GM19025 (cell line): ENCODE measurements around the gene UQCRQ.
"Not testable (repeated sequence)": the region's sequence is repeated elsewhere in the genome, so short reads cannot be mapped to it uniquely, and the experiment has no call there.

Experiments
- ATAC-seq: cut with Tn5 transposase; IDR thresholded peaks from one replicate; pipeline ENCODE4 v1.9.1; 2021; ENCODE audit warnings: mild to moderate bottlenecking, low read depth, moderate library complexity; ENCODE audit not compliant: unreplicated experiment

UQCRQ gene

DNA sequence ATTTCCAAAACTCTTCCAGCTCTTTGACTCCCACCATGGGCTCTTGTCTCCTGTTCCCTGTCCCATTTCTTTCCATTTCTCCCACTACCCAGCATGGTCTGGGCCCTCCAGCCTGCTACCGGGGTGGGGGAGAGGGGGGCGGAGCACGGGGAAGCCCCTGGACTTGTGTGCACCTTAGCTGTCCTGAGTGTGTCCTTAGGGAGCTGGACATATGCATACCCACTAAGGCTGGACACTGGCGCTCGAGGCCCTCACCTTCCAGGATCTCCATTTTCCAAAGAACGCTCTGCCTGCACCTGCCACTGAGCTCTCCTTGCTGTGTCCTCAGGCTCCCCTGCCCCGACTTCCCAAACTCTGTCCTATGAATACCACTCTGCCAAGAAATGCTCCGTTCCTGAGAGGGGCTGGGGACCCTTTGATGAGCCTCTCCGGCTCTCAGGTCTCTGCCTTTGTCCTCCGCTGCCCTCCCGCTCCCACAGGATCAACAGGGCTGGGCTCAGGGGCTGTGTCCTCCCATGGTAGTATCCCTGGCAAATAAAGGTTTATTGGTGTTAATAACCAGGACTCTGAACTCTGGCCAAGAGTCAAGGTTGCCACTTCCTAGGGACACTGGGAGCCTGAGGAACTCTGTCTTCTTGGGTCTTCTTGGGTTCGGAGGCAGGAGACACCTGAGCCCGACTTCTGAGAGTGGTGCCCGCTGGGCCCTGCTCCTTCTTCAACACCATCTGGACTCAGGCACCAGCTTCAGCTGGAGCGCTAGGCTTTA, 35.2 kb upstream of the UQCRQ start:
- no peak for ATAC-seq

DNA sequence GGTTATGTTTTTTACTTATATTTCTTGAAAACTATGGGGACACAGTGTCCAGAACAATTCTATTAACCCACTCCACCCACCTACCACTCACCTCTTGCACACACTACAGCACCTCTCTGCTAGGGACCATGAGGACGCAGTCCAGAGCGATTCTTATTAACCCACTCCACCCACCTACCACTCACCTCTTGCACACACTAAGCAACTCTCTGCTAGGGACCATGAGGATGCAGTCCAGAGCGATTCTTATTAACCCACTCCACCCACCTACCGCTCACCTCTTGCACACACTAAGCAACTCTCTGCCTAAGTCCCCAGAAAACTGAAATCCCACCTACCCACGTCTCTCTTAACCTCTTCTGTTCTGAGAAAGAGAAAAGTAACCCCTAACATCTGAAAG, 33.8 kb upstream of the UQCRQ start:
- ATAC-seq, result no peak

DNA sequence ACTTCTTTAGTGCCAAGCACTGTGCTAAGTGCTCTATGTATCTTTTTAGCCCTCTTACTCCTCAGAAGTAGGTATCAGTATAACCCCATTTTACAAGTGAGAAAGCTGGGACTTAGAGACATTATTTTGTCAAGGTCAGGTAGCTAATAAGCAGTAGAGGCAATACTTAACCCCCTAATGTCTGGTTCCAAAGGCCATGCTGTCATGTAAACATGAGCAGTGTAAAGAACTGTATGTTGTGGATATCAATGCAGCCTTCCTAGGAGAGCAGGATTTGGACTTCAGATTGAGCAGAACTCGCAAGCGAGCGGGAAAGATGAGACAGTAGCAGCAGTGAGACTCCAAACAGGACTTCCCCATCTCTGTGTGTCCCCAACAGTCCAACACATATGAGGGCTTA, 32.4 kb upstream of the UQCRQ start:
- no peak for ATAC-seq

DNA sequence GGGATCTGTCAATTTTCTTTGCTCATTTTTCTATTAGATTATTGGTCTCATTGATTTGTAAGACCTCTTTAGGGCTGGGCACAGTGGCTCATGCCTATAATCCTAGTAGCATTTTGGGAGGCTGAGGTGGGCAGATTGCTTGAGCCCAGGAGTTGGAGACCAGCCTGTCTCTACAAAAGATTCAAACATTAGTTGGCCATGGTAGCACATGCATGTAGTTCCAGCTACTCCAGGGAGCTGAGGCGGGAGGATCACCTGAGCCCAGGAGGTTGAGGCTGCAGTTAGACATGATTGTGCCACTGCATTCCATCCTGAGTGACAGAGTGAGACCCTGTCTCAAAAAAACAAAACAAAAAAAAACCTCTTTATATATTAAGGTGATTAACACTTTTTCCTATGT, 29.6 kb upstream of the UQCRQ start:
- no peak for ATAC-seq

DNA sequence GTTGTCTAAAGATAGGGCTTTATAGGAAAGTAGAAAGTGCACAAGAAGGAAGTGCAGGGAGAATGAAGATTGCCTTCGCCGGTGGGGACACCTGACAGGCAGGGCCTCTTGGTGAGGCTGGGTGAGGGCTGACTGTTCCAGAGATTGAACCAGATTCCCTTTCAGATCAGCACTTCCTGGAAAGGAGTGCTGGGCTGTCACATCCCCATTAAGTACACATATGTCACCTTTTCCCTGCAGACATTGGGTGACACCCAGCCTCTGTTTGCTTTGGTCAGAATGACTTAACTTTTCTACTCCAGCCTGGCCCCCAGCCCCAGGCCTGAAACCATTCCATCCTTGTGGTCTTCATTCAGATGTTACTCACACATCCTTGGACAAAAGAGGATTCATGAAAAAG, 28.6 kb upstream of the UQCRQ start:
- no peak for ATAC-seq

DNA sequence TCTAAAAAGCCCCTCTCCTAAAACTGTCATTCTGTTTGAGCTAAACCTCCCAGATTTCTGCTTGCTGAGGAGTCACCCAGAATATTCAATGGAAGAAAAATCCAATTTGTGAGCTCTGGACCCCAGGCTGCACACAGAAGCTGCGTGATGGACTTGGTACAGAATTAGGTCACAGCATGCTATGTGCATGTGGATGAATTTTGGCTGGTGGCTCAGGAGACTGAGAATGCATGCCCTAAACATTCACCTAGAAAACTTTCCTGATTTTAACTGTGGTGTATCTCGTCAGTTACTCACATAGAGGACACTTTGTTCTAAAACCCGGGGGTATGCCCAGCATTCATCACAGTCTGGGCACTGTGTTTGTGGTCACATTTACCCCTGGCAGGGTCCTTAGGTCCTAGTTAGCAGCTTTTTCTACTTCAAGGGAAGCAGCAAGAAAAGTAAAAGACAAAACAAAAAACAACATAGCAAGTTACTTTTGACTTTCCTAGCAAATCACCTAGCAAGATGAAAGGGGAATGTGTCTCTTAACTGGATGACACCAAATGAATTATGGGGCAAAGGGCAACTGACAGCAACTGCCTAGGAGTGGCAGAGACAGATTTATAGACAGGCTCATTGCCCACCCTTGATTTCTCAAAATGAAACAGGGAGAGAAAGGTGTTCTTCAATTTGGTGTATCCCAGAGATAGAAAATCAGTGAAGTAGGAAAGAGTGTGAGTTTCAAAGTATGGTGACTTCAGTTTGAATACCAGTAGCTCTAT, 27.7 kb upstream of the UQCRQ start:
- no peak for ATAC-seq

DNA sequence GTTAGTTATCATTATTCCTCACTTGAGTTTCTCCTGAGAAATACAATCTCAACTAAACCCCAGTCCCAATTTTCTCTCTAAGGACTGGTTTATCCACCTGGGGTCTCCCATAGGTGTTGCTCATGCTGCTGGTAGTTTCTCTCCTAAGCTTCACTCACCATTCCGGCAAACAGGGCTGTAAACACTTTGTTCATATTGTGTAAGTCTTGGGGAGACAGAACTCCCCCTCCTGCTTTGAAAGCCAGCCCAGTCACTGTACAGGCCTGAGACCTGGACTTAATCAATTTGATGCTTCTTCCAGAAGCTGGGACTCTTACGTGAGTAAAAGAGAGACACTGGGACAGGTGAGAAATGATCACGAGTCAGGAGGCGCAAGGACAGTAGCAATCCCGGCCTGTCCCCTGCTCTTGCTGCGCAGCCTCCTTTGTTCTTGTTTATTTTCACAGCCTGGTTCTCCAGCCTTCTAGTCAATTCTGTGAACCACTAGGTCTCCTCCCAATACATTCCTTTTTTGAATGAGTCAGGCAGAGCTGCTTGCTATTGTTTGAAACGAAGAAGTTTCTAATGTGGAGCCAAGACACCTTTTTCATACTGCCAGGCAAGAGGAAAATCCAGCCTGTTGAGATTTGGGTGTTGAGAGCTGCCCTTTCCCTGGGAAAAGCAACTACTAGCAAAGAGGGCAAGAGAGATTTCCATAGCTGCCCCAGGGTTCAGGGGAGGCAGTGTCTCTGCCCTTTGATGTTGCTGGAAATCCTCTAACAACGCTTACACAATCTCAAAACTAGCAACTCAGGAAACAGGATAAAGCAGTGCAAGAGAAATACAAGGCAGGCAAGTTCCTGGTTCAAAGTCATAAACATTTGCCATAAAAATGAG, 26.8 kb upstream of the UQCRQ start:
- no peak for ATAC-seq

DNA sequence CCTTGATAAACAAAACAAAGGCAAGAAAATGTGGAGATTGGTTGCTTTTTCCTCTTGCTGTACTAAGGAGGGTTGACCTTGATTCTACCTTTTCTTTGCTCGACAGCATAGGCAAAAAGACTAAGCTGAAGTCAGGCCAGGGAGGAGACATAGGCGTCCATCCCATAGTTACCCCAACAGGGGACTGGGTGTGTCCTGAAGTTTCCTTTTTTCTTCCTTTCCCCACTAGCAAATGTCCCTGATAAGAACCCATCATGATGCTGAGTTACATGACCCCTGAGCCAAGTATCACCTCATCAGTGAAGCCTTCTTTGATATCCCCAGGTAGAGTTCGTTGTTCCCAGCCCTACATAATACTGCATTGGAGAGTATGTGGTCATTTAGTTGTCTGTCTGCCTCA, 26.1 kb upstream of the UQCRQ start:
- ATAC-seq, result no peak

DNA sequence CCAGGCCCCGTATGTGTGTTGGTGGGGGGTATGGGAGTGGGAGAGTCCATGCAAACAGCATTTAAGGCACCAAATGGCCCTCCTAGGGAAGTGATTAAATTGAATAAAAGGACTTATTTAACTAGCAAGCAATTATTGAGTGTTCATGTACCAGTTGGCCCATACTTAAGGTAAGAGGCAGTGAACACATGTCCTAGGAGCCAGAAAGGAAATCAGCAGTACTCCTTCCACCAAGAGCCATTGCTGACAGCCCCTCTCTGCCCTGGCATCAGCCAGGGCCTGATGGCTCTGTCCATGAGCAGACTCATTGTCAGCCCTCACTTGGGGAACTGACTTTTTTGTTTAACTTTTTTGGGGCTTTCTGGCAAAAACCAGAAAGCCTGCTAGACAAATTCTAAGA, 25.5 kb upstream of the UQCRQ start:
- ATAC-seq, result no peak

DNA sequence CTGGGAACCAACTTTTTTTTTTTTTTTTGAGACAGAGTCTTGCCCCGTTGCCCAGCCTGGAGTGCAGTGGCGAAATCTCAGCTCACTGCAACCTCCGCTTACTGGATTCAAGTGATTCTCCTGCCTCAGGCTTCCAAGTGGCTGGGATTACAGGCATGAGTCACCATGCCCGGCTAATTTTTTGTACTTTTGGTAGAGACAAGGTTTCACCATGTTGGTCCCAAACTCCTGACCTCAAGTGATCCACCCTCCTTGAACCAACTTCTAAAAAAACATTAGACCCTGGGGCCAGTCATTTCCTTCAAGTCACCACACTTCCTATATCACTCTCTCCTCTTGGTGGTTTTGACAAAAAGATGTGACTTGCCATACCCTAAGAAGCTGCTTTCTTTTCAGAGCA, 25.1 kb upstream of the UQCRQ start:
- ATAC-seq, result no peak

DNA sequence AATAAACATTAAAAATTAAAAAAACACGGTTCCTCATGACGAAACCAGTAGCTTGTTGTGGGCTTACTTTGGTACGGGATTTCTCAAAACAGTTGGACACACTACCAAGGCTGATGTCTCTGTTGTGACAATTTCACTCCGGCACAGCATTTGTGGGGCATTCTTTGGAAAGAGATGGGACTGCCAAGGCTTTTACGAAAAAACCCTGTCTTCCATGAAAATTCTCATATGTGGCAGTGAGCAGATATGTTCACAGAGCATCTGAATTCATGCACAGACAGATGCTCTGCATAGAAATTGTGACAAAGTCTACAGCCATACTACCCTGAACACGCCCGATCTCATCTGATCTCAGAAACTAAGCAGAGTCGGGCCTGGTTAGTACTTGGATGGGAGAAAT, 18.2 kb upstream of the UQCRQ start:
- ATAC-seq, result no peak

DNA sequence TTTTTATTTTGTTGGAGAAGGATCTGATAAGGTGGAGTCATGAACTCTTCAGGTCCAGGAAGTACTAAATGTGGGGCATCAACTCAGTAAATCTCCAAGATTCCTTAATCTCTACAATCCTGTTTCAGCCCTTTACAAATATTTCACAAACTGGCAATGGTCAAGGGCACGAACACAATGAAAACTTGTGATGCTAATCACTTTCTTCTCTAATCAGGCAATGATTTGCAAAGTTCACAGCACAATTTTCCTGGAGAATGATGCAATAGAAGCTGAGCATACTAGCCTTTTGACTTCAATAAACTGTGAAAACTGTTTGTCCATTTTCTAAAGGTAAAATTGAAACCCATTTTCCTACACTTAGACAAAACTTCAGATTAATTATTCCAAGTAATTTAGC, 17.1 kb upstream of the UQCRQ start:
- ATAC-seq, result no peak

DNA sequence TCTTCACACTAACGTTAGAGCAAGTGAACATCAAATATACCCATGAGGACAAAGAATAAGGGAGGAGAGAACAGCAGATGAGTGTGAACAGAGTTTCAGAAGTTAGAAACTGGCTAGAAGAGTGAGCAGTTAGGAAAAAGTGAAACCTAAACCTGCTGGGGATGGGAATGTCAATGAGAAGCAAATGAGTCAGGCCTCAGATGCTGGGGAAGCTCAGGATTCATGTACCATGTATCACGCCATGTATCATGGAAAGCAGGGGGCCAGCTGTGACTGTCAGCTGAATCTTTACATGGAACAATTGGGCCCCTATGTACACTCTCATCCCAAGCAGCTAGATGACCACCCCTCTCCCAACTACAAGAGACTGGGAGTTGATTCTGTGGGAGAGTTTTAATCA, 16.4 kb upstream of the UQCRQ start:
- ATAC-seq, result no peak

DNA sequence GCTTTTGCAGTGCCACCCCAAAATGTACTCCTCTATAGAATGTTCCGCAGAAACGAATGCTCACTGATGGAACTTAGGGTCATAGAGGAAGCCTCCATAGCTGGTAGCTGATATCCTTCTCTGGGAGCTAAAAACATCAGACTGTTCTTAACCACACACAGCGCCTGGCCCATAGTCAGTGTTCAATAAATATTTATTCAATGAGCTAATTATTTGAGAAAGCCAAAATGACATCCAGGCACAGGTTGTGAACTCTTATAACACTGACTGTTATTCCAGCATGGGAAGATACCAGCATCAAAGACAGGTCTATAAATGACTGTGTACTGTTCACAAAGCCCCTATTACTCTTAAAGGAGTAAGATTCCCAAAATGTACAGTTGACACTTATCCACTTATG, 13.1 kb upstream of the UQCRQ start:
- no peak for ATAC-seq

DNA sequence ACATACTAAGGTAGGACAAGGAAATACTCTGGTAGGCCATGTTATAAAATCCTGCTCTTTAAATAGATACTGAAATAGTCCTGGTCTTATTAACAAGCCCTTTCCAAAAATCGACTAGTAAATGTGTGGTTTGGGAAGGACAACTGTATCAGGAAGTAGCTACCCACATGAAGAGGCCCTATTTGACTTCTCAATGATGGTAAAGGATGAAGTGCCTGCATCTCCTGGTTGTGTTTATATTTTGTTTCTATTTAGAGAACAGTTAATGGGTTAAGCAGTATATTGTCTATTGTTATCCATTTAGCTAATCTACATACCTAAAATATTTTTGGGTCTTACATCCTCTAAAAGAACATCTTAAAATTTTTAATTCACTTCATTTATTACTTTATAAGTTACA, 12.7 kb upstream of the UQCRQ start:
- no peak for ATAC-seq

DNA sequence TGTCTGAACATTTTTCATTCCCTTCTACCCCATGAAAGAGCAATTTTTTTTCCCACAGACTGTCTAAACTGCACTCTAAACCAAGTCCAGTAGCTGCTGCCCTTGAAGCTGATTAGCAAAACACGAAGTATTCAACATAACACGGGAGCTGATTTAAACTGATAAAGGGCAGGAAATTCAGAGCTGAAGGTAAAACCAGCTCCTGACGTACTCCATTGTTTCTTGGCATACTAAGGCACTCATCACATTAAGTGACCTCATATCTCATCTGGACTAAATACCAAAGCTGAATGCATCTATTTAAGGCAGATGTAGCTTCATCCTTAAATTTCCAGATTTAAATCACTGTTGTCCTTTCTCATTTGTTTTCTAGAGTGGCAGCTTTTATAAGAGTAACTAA, 12.1 kb upstream of the UQCRQ start:
- ATAC-seq, result no peak

DNA sequence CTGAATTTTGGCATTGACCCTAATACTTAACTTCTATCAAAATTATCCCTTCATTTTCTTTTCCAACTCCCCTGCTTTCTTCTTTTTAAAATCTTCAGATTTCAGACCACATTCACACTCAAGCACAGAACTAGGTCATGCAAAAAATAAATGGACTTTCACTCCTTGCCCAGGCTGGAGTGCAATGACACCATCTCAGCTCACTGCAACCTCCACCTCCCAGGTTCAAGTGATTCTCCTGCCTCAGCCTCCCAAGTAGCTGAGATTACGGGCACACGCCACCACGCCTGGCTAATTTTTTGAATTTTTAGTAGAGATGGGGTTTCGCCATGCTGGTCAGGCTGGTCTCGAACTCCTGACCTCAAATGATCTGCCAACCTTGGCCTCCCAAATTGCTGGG, 11.4 kb upstream of the UQCRQ start:
- not testable (repeated sequence) for ATAC-seq

DNA sequence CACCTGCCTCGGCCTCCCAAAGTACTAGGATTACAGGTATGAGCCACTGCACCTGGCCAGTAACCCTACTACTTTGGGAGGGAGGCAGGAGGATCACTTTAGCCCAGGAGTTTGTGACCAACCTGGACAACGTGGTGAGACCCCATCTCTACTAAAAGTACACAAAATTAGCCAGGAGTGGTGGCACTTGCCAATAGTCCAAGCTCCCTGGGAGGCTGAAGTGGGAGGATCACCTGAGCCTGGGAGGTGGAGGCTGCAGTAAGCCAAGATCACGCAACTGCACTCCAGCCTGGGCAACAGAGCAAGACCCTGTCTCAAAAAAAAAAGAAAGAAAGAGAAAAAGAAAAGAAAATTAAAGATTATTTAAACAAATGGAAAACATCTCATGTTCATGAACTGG, 10.4 kb upstream of the UQCRQ start:
- ATAC-seq, result no peak

DNA sequence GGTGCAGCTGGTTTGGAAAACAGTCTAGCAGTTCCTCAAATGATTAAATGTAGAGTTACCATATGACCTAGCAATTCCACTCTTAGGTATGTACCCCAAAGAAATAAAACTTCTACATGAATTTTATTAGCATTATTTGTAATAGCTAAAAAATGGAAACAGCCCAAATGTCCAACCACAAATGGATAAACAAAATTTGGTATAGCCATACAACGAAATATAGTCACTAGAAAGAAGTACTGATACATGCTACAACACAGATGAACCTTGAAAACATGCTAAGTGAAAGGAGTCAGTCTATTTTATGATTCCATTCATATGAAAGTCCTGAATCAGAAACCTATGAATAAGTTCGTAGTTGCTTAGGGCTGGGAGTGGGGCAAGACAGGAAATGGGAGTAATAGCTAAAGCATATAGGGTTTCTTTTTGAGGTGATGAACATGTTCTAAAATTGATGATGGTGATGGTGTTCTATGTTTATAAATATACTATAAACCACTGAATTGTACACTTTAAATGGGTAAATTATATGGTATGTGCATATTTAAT, 6.5 kb upstream of the UQCRQ start:
- no peak for ATAC-seq

DNA sequence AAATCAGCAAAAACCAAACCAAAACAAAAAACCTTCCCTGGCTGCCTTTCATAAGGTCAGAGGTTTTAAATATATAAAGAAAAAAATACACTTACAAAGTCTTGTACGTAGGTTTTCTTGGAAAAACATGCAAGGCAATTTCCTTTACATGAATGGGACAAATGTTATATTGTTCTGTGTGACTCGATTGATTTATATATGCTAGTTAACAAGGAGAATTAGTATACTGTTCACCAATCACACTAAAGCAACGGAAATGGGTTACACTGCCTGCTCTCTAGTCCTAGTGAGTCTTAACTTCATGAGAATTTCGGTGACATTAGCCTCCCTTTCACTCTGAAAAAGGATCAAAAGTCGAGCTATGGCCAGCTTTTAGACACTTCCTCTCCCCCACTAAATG, 5.7 kb upstream of the UQCRQ start:
- ATAC-seq, result no peak
